ENCODE data around the gene LYPD6B. TPM values are rescaled to one million over a fixed set of nuclear protein-coding genes. Genes with fewer than 3 reads are reported as not detected.

LYPD6B gene
- total RNA-seq, 1 experiment from 2014 or later, result 6.1 TPM

GRCh38 chr2:149115781-149116180, 77.3 kb downstream of the LYPD6B start:
- Histone ChIP-seq H3K36me3 (ENCODE audit: control insufficient read depth in 1 of 2, insufficient read depth in 2 of 2, low read length in 2 of 2) (no peaks in the 10 kb centered on the region), H3K79me2 (ENCODE audit: insufficient read depth, low read length) (no peaks in the 10 kb centered on the region), H3K4me1 (ENCODE audit: control insufficient read depth in 1 of 2, insufficient read depth in 2 of 2, low read length in 2 of 2) (no peaks in the 10 kb centered on the region), H3K27me3 (ENCODE audit: insufficient read depth, low read length) (no peaks in the 10 kb centered on the region), H3K4me3 (replicated peaks in 1 of 2; ENCODE audit: low read depth in 1 of 2, low read length in 2 of 2) (no peak overlapping the region), H3K9me2 (ENCODE audit: insufficient read depth) (no peaks in the 10 kb centered on the region), H2AFZ (ENCODE audit: low read depth, low read length, poor library complexity, severe bottlenecking) (no peak overlapping the region), H3K9me3 (ENCODE audit: control insufficient read depth in 1 of 2, insufficient read depth in 1 of 2, low read depth in 1 of 2, low read length in 2 of 2) (no peaks in the 10 kb centered on the region), H3K9ac (ENCODE audit: low read length) (no peak overlapping the region), H3K27ac (ENCODE audit: low read depth, low read length) (no peak overlapping the region), H4K20me1 (ENCODE audit: insufficient read depth) (no peaks in the 10 kb centered on the region), H3K4me2 (ENCODE audit: low read length) (no peak overlapping the region)
- RAD21 ChIA-PET (ENCODE audit: low non-redundant PET in 1 of 2, low total read pairs in 2 of 2, uncharacterized antibody in 2 of 2, unreplicated experiment in 2 of 2), result no interaction called here
- no peak for ATAC-seq
- TF ChIP-seq SIN3A (IDR thresholded peaks at IDR 0.05; ENCODE audit: low read depth), result no peak
- TF ChIP-seq, protein P1, sequence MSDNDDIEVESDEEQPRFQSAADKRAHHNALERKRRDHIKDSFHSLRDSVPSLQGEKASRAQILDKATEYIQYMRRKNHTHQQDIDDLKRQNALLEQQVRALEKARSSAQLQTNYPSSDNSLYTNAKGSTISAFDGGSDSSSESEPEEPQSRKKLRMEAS (IDR thresholded peaks at IDR 0.05), result no peak
- no peak for TF ChIP-seq REST (IDR thresholded peaks at IDR 0.05; ENCODE audit: low read depth)
- TF ChIP-seq TCF7L2 (IDR thresholded peaks at IDR 0.05; ENCODE audit: borderline replicate concordance, extremely low read depth, insufficient read depth, insufficient read length), result no peak
- no peak for TF ChIP-seq POLR2AphosphoS5 (IDR thresholded peaks at IDR 0.05; ENCODE audit: low read depth, low read length)
- no peak for TF ChIP-seq CTCF (IDR thresholded peaks at IDR 0.05 in 2 of 3, conservative IDR thresholded peaks at IDR 0.05 in 1 of 3; ENCODE audit: borderline replicate concordance in 1 of 3, insufficient read depth in 1 of 3, low read depth in 2 of 3, low read length in 2 of 3)
- no peak for TF ChIP-seq EZH2 (IDR thresholded peaks at IDR 0.05)
- no peak for TF ChIP-seq ELF1 (IDR thresholded peaks at IDR 0.05; ENCODE audit: borderline replicate concordance, low read depth)
- TF ChIP-seq, protein P2, sequence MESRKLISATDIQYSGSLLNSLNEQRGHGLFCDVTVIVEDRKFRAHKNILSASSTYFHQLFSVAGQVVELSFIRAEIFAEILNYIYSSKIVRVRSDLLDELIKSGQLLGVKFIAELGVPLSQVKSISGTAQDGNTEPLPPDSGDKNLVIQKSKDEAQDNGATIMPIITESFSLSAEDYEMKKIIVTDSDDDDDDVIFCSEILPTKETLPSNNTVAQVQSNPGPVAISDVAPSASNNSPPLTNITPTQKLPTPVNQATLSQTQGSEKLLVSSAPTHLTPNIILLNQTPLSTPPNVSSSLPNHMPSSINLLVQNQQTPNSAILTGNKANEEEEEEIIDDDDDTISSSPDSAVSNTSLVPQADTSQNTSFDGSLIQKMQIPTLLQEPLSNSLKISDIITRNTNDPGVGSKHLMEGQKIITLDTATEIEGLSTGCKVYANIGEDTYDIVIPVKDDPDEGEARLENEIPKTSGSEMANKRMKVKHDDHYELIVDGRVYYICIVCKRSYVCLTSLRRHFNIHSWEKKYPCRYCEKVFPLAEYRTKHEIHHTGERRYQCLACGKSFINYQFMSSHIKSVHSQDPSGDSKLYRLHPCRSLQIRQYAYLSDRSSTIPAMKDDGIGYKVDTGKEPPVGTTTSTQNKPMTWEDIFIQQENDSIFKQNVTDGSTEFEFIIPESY (IDR thresholded peaks at IDR 0.05; ENCODE audit: extremely low read depth, insufficient replicate concordance, low read length), result no peak
- no peak for TF ChIP-seq EGR1 (IDR thresholded peaks at IDR 0.05; ENCODE audit: low read depth)
- TF ChIP-seq CEBPB (IDR thresholded peaks at IDR 0.05; ENCODE audit: low read depth), result no peak
- POLR2A ChIA-PET, result no interaction called here
- CTCF ChIA-PET, result no interaction called here
- no peak for DNase-seq (ENCODE audit: low read depth, low spot score)
- intact Hi-C loops (cut with micrococcal nuclease), result no loop called here
- BruUV-seq (replicated peaks), result no TSS peak
